SJCRH30 (cell line): ENCODE results near the gene CWH43. TPM values are rescaled to one million over a fixed set of nuclear protein-coding genes. Genes with fewer than 3 reads are reported as not detected.
A peak's percentile ranks its signal among the peaks of the same experiment; 100 is the strongest.
"Not testable (repeated sequence)": the region's sequence is repeated elsewhere in the genome, so short reads cannot be mapped to it uniquely, and the experiment has no call there.

Experiments
- DNase-seq, 2 experiments: peaks; one replicate each; pipeline ENCODE4 v3.0.0-alpha.2; 2015 to 2020
- H3K27ac ChIP-seq: fragments of 250-450 bp; sonication (Bioruptor Pico); 2 replicates; pipeline ENCODE4 v1.5.1; 2020; ENCODE audit warnings: mild to moderate bottlenecking, moderate library complexity
- H3K27me3 ChIP-seq: fragments of 250-450 bp; sonication (Bioruptor Pico); 2 replicates; pipeline ENCODE4 v1.5.1; 2020; ENCODE audit warnings: mild to moderate bottlenecking, moderate library complexity
- H3K36me3 ChIP-seq: fragments of 250-450 bp; sonication (Bioruptor Pico); 2 replicates; pipeline ENCODE4 v1.5.1; 2020; ENCODE audit warnings: mild to moderate bottlenecking, moderate library complexity
- H3K4me1 ChIP-seq: fragments of 250-450 bp; sonication (Bioruptor Pico); 2 replicates; pipeline ENCODE4 v1.5.1; 2020; ENCODE audit warnings: mild to moderate bottlenecking, moderate library complexity
- H3K4me3 ChIP-seq: fragments of 250-450 bp; sonication (Bioruptor Pico); 2 replicates; pipeline ENCODE4 v1.5.1; 2020; ENCODE audit warnings: mild to moderate bottlenecking, moderate library complexity
- H3K9me3 ChIP-seq: fragments of 250-450 bp; sonication (Bioruptor Pico); replicated peaks from 2 replicates; pipeline ENCODE4 v1.5.1; 2020; ENCODE audit warnings: mild to moderate bottlenecking, moderate library complexity
- total RNA-seq: library from RNA; depleted of rRNA; stranded (reverse); fragments of >200 nt; shearing (Covaris generic); gene quantifications from 2 replicates; pipeline ENCODE4 v1.2.3, GENCODE V29; 2014; rRNA removed

Gene CWH43
- not detected in 2 replicates for total RNA-seq

- Histone ChIP-seq H3K27ac (no peak within 1 kb of the TSS), H3K4me3 (no peak within 1 kb of the TSS), H3K9me3 (0 out of 2 replicates have a peak, but pooled peaks cover 4% of the 10 kb centered on the region), H3K27me3 (no peaks in the 10 kb centered on the region), H3K4me1 (no peaks in the 10 kb centered on the region), H3K36me3 (no peaks in the 10 kb centered on the region)
- no peak for DNase-seq
Observed at GRCh38 chr4:48985976-48986653, at the start of gene CWH43. Gene CWH43, plus strand, starts transcription at chr4:48986275. Its CDS starts 155 bp downstream, at chr4:48986430.

- no peak overlapping the region for H3K27ac ChIP-seq
- no peaks in the 10 kb centered on the region for H3K27me3 ChIP-seq
- no peaks in the 10 kb centered on the region for H3K36me3 ChIP-seq
- H3K9me3 ChIP-seq = no peaks in the 10 kb centered on the region
- no peak overlapping the region for H3K4me3 ChIP-seq
- DNase-seq = no peak
- H3K4me1 ChIP-seq = peaks cover 9% of the 10 kb centered on the region; the same call in 1 of the 2 replicates
Observed at GRCh38 chr4:48937033-48937432, 49.0 kb upstream of the CWH43 start.

GRCh38 chr4:48938831-48939230 is 47.2 kb upstream of the CWH43 start:
- no peak for DNase-seq
- Histone ChIP-seq H3K36me3 (no peaks in the 10 kb centered on the region), H3K9me3 (no peaks in the 10 kb centered on the region), H3K27me3 (no peaks in the 10 kb centered on the region), H3K4me3 (no peak overlapping the region), H3K27ac (no peak overlapping the region), H3K4me1 (peaks cover 3% of the 10 kb centered on the region; the same call in 1 of the 2 replicates)

- Histone ChIP-seq H3K27ac (no peak overlapping the region), H3K4me1 (peaks cover 3% of the 10 kb centered on the region; the same call in 1 of the 2 replicates), H3K27me3 (no peaks in the 10 kb centered on the region), H3K4me3 (no peak overlapping the region), H3K9me3 (no peaks in the 10 kb centered on the region), H3K36me3 (no peaks in the 10 kb centered on the region)
- DNase-seq = no peak
Observed at GRCh38 chr4:48939785-48940184, 46.3 kb upstream of the CWH43 start.

- H3K4me1 ChIP-seq = peaks cover 3% of the 10 kb centered on the region; the same call in 1 of the 2 replicates
- no peak overlapping the region for H3K27ac ChIP-seq
- H3K9me3 ChIP-seq = no peaks in the 10 kb centered on the region
- H3K36me3 ChIP-seq = no peaks in the 10 kb centered on the region
- H3K27me3 ChIP-seq = no peaks in the 10 kb centered on the region
- no peak overlapping the region for H3K4me3 ChIP-seq
- no peak for DNase-seq
Observed at GRCh38 chr4:48943387-48943786, 42.7 kb upstream of the CWH43 start.

GRCh38 chr4:48944252-48944651 is 41.8 kb upstream of the CWH43 start:
- Histone ChIP-seq H3K36me3 (no peaks in the 10 kb centered on the region), H3K4me1 (peaks cover 3% of the 10 kb centered on the region; the same call in 1 of the 2 replicates), H3K27me3 (no peaks in the 10 kb centered on the region), H3K27ac (no peak overlapping the region), H3K9me3 (no peaks in the 10 kb centered on the region), H3K4me3 (no peak overlapping the region)
- DNase-seq = no peak

GRCh38 chr4:48944756-48945241 is 41.3 kb upstream of the CWH43 start:
- Histone ChIP-seq H3K9me3 (no peaks in the 10 kb centered on the region), H3K4me1 (peaks cover 1% of the 10 kb centered on the region; the same call in 1 of the 2 replicates), H3K36me3 (no peaks in the 10 kb centered on the region), H3K27me3 (no peaks in the 10 kb centered on the region), H3K4me3 (no peak overlapping the region), H3K27ac (no peak overlapping the region)
- DNase-seq = peak; percentile 45 to 58

GRCh38 chr4:48945981-48946380 is 40.1 kb upstream of the CWH43 start:
- no peaks in the 10 kb centered on the region for H3K27me3 ChIP-seq
- no peaks in the 10 kb centered on the region for H3K4me1 ChIP-seq
- no peak overlapping the region for H3K4me3 ChIP-seq
- no peak overlapping the region for H3K27ac ChIP-seq
- H3K9me3 ChIP-seq = no peaks in the 10 kb centered on the region
- no peaks in the 10 kb centered on the region for H3K36me3 ChIP-seq
- DNase-seq = no peak

- H3K27me3 ChIP-seq = no peaks in the 10 kb centered on the region
- H3K4me3 ChIP-seq = no peak overlapping the region
- H3K36me3 ChIP-seq = no peaks in the 10 kb centered on the region
- H3K27ac ChIP-seq = no peak overlapping the region
- no peak for DNase-seq
- H3K4me1 ChIP-seq = no peaks in the 10 kb centered on the region
- no peaks in the 10 kb centered on the region for H3K9me3 ChIP-seq
Observed at GRCh38 chr4:48947731-48948130, 38.3 kb upstream of the CWH43 start.

- Histone ChIP-seq H3K27me3 (no peaks in the 10 kb centered on the region), H3K36me3 (no peaks in the 10 kb centered on the region), H3K4me3 (no peak overlapping the region), H3K4me1 (no peaks in the 10 kb centered on the region), H3K9me3 (no peaks in the 10 kb centered on the region), H3K27ac (no peak overlapping the region)
- no peak for DNase-seq
Observed at GRCh38 chr4:48949086-48949485, 37.0 kb upstream of the CWH43 start.

- no peaks in the 10 kb centered on the region for H3K9me3 ChIP-seq
- no peaks in the 10 kb centered on the region for H3K36me3 ChIP-seq
- no peak for DNase-seq
- H3K4me1 ChIP-seq = no peaks in the 10 kb centered on the region
- no peaks in the 10 kb centered on the region for H3K27me3 ChIP-seq
- no peak overlapping the region for H3K4me3 ChIP-seq
- no peak overlapping the region for H3K27ac ChIP-seq
Observed at GRCh38 chr4:48949518-48950219, 36.4 kb upstream of the CWH43 start.

GRCh38 chr4:48954314-48954713 is 31.8 kb upstream of the CWH43 start:
- Histone ChIP-seq H3K27ac (no peak overlapping the region), H3K27me3 (no peaks in the 10 kb centered on the region), H3K4me3 (no peak overlapping the region), H3K4me1 (no peaks in the 10 kb centered on the region), H3K9me3 (no peaks in the 10 kb centered on the region), H3K36me3 (no peaks in the 10 kb centered on the region)
- DNase-seq = no peak

- DNase-seq, H3K36me3 ChIP-seq, H3K27me3 ChIP-seq, H3K4me1 ChIP-seq, H3K27ac ChIP-seq, H3K9me3 ChIP-seq, H3K4me3 ChIP-seq: not testable (repeated sequence)
Observed at GRCh38 chr4:48957366-48957765, 28.7 kb upstream of the CWH43 start.

- no peak for DNase-seq
- Histone ChIP-seq H3K36me3 (no peaks in the 10 kb centered on the region), H3K9me3 (no peaks in the 10 kb centered on the region), H3K27ac (no peak overlapping the region), H3K27me3 (no peaks in the 10 kb centered on the region), H3K4me3 (no peak overlapping the region), H3K4me1 (no peaks in the 10 kb centered on the region)
Observed at GRCh38 chr4:48958582-48958981, 27.5 kb upstream of the CWH43 start.

- Histone ChIP-seq H3K36me3 (no peaks in the 10 kb centered on the region), H3K27ac (no peak overlapping the region), H3K4me1 (no peaks in the 10 kb centered on the region), H3K27me3 (no peaks in the 10 kb centered on the region), H3K9me3 (no peaks in the 10 kb centered on the region), H3K4me3 (no peak overlapping the region)
- no peak for DNase-seq
Observed at GRCh38 chr4:48960988-48961635, 25.0 kb upstream of the CWH43 start.
